GM19395 (cell line): ENCODE data around the gene PPP2R5B.
"Not testable (repeated sequence)": the region's sequence is repeated elsewhere in the genome, so short reads cannot be mapped to it uniquely, and the experiment has no call there.

Source experiments
- ATAC-seq: cut with Tn5 transposase; IDR thresholded peaks from one replicate; pipeline ENCODE4 v1.9.1; 2021; ENCODE audit warnings: mild to moderate bottlenecking, moderate library complexity; ENCODE audit not compliant: unreplicated experiment

Gene PPP2R5B

DNA sequence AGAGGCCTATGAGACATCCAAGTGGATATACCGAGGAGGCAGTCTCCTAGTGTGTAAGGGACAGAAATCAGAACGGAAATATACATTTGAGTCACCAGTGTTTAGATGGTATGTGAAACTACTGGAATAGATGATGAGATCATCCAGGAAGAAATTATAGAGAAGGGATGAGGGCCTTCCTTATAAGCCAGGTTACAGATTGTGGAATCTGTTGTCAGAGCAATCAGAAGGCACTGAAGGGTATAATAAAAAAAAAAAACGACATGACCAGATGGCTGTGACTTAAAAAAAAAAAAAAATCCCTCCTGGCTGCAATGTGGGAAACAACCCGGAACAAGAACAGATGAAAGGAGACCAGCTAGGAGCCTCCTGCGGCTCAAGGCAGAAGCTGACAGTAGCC lies 44.7 kb downstream of the PPP2R5B start:
- no peak for ATAC-seq

DNA sequence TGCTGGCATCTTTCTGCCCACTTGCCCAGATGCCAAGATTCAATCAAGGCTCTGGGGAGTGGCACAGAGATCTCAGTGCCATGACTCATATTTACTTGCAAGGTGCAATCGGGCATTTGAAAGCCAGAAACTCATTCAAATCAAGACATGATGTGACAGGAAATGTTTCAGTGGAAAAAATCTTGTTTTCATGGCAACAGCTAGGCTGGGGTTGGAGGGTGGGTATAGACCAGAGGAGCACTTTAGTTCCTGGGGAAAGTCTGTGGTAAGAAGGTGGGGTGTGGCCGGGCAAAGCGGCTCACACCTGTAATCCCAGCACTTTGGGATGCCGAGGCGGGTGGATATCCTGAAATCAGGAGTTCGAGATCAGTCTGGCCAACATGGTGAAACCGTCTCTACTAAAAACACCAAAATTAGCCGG lies 46.3 kb downstream of the PPP2R5B start:
- ATAC-seq = no peak

DNA sequence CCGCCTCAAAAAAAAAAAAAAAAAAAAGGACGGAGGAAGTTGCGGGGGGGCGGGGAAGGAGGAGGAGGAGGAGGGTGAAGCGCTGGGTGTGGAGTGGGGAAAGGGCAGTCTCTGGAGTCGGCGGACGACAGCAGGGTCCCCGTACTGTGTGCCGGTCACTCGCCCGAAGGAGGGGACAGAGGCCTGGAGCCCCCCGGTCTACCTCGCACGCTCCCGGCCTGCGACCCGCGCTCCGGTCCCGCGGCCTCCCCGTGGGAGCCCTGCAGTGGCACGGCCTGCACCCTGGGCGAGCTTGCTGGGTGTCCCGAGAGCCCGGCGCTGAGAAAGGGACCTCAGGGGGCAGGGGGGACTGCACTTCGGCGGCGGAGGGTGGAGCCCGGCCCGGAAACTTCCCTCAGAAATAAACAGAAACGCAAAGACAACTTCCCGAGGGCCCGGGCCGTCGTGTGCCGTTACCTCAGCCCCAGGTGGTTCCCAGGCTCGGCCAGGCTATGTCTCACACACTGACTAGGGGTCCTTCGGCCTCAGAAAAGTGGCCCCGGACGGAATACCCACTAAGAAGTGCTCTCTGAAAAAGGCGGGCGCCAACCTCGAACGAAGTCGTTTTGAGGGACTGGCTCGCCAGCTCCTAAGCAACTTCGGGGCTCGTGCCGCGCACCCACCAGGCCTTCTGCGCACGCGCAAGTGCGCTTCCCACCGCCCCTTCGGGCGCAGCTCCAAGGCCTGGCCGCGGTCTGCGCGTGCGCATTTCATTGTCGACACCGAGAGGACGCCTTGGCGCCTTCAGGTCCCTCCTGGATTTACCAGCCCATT lies 47.1 kb downstream of the PPP2R5B start, which contains the start of gene MAJIN:
TSS of gene MAJIN (minus strand) at position 688 of the 813 bp plus-strand sequence. CDS start 12,703 bp downstream, outside the sequence.
- ATAC-seq = no peak

DNA sequence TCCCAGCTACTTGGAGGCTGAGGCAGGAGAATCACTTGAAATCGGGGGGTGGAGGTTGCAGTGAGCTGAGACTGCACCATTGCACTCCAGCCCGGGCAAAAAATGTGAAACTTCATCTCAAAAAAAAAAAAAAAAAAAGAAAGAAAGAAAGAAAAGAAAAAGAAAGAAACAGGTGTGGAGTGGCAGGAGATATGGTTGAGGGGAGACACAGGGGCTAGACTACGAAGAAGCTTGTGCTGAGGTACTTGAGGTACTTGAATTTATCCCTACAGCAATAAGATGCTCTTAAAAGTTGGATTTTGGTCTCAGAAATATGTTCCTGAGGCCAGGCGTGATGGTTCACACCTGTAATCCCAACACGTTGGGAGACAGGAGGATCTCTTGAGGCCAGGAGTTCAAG lies 49.6 kb downstream of the PPP2R5B start:
- no peak for ATAC-seq

DNA sequence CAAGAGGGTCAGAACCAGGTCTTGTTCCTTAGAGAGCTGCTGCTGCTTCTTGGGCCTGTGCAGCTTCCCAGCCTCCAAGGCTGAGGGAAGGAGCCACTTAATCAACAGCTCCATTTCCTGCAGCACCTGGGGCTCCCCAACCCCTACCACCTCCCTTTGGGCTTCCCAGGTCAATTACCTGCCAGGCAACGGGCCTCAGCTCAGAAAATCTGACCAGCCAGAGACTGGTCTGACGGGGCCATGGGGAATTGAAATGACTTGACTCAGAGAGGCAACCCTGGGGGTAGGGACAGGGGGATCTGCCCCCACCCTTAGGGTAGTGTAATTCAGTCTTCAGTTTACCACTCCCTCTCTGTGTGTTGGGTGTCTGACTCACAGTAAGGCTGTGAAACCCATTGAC lies 52.2 kb downstream of the PPP2R5B start:
- ATAC-seq = no peak

DNA sequence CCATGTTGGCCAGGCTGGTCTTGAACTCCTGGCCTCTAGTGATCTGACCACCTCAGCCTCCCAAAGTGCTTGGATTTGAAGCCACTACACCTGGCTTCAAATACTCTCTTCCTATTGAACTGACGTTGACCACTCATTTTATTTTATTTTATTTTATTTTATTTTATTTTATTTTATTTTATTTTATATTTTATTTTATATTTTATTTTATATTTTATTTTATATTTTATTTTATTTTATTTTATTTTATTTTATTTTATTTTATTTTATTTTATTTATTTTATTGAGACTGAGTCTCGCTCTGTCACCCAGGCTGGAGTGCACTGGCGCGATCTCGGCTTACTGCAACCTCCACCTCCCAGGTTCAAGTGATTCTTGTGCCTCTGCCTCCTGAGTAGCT lies 58.9 kb downstream of the PPP2R5B start:
- not testable (repeated sequence) for ATAC-seq
